Astrocyte of the spinal cord (primary cell): Measurements from ENCODE around the gene HSPA12A.

Experiments
- DNase-seq: peaks from one replicate; pipeline ENCODE4 v3.0.0; 2011; ENCODE audit warnings: low read depth, low spot score
- H3K4me3 ChIP-seq: 2 replicates; pipeline ENCODE4 v1.5.1; 2011; ENCODE audit warnings: low read depth, mild to moderate bottlenecking, low read length, moderate library complexity
- in situ Hi-C: cut with HindIII; loops from 2 replicates; pipeline ENCODE4 v1.10.0; 2017; ENCODE audit warnings: low sequenced_read_pairs
- TF ChIP-seq, protein P1 (sequence below): IDR thresholded peaks from 2 replicates; pipeline ENCODE4 v1.5.1; 2012; ENCODE audit warnings: low read depth, mild to moderate bottlenecking, low read length, inconsistent platforms

HSPA12A gene

DNA sequence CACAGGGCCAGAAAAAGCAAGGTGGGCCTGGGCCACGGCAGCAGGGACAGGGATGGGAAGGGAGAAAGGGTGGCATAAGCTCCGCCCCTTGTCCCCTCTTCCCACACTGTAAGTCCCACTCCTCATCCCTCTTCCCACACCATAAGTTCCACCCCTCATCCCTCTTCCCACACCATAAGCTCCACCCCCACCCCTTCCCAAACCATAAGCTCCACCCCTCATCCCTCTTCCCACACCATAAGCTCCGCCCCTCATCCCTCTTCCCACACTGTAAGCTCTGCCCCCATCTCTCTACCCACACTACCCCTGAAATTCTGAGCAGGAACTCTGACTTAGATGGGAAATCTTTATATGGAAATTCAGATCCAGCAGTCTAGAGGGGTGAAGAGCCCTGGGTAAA, 55.7 kb downstream of the HSPA12A start:
- in situ Hi-C loops = no loop called here
- no peak overlapping the region for H3K4me3 ChIP-seq
- DNase-seq = no peak
- TF ChIP-seq, protein P1, sequence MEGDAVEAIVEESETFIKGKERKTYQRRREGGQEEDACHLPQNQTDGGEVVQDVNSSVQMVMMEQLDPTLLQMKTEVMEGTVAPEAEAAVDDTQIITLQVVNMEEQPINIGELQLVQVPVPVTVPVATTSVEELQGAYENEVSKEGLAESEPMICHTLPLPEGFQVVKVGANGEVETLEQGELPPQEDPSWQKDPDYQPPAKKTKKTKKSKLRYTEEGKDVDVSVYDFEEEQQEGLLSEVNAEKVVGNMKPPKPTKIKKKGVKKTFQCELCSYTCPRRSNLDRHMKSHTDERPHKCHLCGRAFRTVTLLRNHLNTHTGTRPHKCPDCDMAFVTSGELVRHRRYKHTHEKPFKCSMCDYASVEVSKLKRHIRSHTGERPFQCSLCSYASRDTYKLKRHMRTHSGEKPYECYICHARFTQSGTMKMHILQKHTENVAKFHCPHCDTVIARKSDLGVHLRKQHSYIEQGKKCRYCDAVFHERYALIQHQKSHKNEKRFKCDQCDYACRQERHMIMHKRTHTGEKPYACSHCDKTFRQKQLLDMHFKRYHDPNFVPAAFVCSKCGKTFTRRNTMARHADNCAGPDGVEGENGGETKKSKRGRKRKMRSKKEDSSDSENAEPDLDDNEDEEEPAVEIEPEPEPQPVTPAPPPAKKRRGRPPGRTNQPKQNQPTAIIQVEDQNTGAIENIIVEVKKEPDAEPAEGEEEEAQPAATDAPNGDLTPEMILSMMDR = no peak

DNA sequence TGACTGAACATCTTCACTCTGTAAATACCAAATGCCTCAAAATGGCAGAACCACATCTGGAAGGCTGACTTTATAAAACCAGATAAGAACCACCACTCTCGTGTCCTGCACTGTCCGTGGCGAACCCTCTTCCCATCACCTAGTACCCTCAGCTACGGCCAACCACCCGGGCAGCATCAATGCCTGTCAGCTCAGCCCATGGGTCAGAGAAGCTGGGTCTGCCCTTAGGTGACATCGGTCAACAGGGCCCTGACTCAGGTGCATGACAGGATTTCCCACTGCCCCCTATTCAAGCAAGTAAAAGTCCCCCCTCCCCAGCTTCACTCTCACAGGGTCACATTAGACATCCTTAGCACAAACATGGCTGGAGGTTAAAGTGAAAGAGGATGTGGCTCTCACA, 56.6 kb downstream of the HSPA12A start:
- in situ Hi-C loops = no loop called here

DNA sequence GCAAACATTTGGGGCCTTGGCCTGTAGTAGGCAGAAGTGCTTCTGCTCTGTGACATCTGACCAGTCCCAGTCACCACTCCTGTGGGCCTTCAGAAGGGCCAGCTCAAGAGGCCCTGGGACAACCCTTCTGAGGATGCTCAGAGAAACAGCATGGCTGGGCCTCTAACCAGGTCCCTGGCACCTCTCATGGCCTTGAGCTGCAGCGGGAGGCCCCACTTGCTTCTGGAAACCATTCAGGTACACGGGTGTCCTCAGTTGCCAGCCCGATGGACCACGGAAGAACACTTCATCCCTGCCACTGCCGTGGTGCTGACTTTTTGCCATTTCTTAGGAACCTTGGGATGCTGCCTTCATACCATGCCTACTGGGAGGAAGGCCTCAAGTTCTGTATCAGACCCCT, 57.6 kb downstream of the HSPA12A start:
- no peak for DNase-seq
- H3K4me3 ChIP-seq = no peak overlapping the region
- in situ Hi-C loops = no loop called here
- TF ChIP-seq, protein P1 = no peak

More for the DNA sequence above, 56.6 kb downstream of the HSPA12A start:
- DNase-seq = no peak
- H3K4me3 ChIP-seq = no peak overlapping the region
- TF ChIP-seq, protein P1 = no peak

DNA sequence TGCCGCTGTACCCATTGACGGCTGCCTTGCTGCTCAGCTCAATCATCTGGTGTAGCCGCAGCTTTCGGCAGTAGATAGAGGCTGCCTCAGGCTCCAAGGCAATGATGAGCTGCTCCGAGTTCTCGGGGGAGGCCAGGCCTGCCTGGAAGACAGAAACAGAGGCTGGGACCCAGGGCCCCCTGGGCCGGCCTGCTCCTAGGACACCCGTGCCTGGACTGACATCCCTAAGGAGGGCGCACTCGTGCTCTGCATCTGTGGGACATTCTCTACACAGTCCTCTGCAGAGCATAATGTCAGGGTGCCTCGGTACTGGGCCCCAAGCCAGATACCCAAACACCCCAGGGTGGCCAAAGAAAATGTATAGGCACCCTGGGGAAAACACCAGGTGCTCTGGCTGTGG, 58.5 kb downstream of the HSPA12A start:
- TF ChIP-seq, protein P1 = no peak
- no peak overlapping the region for H3K4me3 ChIP-seq
- in situ Hi-C loops = no loop called here
- no peak for DNase-seq

DNA sequence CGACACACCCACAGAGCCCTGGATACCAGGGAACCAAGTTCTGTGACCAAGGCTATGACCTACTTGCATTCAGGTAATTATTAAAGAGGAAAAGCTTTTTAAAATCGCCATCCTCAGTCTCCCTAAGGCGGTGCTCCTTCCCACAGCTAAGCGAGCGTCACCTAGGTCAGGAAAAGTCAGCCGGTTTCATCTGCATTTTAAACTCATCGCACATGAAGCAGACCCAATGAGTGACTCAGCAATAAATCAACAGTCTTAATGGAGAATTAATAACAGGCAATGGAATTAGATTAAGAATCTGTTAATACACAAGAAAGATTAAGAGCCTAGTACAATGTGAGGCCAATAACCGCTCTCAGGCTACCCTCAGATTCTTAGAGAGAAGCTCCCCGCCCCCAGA, 59.2 kb downstream of the HSPA12A start:
- no peak for DNase-seq
- no peak overlapping the region for H3K4me3 ChIP-seq
- TF ChIP-seq, protein P1 = no peak
- in situ Hi-C loops = no loop called here

DNA sequence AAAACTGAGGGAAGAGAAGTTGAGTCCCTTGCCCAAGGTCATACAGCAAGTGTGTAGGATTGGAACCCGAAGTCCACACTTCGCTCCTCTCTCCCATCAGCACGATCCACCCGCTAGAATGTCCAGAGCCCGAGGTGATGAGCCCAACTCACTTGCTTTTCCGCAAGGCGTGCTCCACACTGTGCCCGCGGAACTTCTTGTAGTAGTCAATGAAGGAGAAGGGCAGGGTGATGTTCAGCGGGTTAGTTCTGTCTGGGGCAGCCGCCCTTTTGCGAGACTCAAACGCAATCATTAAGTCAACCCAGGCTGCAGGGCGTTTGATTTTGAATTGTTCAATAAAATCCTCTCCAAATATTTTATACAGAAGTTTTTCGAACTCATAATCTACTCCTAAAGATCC, 63.0 kb downstream of the HSPA12A start:
- in situ Hi-C loops = no loop called here

More for the DNA sequence above, 63.0 kb downstream of the HSPA12A start:
- TF ChIP-seq, protein P1 = no peak
- DNase-seq = no peak
- H3K4me3 ChIP-seq = no peak overlapping the region
